DMS53 (cell line): ENCODE measurements around the gene RNASE8.

Experiments used
- DNase-seq: peaks from one replicate; lab custom pipeline; 2025; lab: John Stamatoyannopoulos, UW

RNASE8 gene

DNA sequence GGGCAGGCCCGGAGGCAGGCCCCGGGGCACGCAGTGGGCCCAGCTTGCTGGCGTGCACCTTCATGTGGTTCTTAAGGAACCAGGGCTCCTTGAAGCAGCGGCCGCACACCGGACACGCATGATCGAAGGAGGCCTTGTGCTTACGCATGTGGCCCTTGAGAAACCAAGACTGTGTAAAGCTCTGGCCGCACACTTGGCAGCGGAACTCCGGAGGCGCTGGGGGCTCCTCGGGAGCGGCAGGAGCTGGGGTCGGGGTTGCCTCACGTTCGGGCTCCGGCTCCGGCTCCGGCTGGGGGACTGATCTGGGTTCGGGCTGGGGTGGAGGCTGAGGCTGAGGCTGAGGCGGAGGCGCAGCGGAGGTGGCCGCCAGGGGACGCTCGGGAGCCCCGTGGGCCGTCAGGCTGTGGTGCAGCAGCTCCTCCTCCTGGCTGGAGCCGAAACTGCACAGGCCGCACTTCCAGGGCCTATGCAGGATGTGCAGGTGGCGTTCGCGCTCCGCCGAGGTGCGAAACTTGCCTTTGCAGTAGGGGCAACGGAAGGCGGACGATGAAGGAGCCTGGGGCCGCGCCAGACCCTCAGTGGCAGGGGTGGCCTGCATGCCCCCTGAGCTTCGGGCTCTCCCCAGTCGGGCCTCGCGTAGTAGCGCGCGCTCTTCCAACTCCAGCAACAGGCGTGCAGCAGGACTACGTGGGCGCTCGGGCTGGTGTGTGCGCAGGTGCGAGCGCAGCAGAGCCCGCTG, 34.8 kb downstream of the RNASE8 start:
- DNase-seq: peak; percentile 82

DNA sequence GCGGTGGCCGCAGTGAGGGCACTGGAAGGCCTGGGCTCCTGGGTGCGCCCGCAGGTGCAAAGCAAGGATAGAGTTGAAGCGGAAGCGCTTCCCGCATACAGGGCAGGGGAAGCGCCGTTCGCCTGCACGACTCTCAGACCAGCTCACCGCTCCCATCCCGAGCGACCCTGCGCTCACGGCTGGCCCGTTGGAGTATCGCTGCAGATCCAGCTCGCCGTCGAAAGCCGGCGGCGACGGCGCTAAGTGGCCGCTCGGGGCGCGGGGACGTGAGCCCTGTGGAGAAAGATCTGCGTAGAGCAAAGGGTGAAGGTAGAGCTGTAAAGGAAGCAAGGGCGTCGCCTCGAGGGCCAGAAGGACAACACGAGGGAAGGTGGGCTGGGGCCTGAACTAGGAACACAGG, 35.4 kb downstream of the RNASE8 start:
- no peak for DNase-seq

DNA sequence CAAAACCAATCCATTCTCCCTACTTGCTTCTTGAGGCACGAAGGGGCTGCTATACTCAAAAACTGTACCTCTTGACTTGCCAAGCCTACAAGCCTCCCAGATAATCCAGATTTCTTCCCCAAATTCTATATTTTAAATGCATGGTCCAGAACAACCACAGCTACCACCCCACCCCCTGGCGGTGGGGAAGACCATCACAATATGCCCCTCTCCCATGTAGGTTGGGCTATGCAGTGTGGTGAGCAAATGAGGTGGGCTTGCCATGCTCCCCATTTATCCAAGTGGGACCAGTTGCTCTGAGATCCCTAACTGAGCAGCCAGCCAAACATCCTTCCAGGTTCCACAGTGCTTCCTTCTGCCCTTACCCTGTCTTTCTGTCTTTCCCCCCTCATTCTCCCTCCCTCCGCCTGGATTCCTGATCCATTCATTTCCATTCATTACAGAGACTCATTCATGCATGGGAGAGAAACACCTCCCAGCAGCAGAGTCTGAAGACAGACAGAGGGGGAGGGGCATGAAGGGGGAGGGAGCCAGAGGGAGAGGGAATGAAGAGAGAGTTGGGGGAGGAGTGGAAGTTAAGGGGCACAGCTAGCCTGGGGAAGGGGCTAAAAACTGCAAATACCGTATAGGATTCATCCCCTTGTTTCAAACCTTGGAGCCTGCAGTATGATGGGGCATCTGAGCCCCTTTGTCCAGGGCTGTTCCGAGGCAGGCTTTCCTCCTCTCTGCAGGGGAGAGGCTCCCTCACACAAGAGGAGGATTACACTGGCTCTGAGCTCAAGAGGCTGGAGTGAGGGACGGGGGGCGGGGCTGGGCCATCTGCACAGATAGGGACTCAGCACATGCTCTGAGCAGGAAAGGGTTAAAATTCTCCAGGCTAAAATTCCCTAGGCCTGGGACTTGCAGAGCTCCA, 36.4 kb downstream of the RNASE8 start:
- peak; percentile 30 for DNase-seq

DNA sequence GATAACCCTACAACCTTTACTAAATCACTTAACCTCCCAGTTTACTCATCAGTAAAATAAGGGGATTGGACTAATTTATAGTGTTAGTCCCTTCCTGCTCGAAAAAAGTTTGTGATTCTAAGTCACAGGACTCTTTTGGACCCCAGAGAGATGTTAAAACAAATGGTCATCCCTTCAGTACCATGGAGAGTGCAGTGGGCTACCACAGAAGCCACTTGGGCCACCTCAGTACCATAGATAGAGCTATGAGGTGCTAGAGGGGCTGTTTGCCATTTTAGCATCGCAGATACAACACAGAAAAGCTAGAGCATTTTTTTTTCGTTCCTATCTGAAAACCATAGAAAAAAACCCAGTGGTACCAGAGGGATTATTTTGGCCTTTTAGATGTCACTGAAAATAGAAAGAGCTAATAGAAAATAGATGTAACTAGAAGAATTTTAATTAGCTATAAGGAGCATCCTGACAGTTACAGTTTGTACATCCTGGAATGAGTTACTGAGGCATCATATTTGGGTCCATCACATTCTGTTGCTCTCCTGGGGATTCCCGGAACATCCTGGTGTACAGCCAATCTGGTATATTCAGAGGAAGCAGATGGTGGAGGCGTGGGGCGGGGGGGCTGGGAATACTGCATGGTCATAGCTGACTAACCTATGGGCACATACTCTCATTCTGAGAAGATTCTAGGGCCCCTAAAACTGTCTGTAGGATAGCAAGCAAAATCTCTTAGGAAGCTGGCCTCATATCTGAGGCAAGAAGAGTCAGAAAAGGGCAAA, 38.0 kb downstream of the RNASE8 start:
- peak; percentile 1 for DNase-seq

DNA sequence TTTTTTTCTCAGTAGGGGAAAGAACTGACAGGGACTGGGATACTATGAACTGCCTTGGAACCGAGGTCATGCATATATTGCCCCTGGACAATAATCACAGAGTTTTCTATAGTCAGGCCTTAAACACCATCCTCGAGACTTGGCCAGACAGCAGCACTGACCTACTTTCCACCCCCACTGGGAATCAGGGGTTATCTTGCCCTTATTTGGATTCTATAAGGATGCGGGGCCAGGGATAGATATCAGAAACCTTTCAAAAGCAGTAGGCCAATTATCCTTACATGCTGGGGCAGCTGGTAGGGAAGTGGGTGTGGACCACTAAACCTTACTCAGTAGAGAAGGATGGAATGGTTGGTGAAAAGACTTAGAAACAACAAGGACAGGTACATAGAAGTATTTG, 38.8 kb downstream of the RNASE8 start:
- no peak for DNase-seq

DNA sequence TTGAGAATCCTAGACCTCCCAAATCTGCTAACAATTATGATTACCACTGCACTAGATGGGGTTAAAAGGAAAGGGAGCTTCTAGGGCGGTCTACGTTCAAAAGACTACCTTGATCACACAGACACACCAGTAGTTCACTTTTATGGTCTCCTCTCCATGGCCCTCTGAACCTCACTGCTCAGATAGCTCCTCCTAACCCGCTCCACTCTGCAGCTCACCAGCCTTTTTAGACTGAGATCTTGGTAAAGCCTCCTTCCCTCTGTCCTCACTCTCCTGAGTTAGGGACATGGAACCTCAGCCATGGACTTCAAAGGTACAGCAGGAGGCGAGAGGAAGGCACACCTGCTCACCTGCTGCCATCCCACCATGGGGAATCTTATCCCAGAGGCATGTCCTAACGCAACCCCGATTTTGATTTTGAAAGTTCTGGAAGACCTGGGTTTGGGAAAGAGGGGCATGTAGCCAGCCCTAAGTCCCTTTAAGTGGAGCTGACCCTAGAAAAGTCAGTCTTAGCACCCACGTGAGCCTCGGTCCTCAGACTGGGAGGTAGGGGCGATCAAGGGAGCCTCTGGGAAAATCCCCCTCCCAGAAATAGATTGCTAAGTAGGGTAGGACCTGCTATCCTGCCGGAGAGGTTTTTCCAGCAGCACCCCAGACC, 39.5 kb downstream of the RNASE8 start:
- DNase-seq: peak; percentile 3

DNA sequence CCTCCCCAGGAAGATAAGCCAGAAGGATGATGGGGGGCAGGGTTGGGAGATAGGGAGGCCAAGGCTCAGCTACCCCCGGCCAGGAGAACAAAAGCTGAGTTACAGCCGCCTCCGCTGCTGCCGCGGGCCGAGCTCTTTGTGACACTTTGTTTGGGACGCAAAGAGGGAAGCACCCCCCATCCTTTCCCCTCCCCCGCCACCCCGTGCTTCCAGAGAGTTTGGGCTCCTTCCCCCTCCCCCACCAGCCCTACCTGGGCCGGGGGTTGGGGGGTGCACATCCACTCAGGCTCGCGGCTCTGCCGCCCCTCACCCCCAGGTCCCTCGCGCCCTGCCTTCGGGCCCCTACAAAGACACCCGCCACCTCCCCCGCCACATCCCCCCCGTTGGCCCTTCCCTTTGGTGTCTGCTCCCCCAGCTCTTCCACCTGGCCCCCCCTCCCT, 40.0 kb downstream of the RNASE8 start:
- DNase-seq: peak; percentile 15

DNA sequence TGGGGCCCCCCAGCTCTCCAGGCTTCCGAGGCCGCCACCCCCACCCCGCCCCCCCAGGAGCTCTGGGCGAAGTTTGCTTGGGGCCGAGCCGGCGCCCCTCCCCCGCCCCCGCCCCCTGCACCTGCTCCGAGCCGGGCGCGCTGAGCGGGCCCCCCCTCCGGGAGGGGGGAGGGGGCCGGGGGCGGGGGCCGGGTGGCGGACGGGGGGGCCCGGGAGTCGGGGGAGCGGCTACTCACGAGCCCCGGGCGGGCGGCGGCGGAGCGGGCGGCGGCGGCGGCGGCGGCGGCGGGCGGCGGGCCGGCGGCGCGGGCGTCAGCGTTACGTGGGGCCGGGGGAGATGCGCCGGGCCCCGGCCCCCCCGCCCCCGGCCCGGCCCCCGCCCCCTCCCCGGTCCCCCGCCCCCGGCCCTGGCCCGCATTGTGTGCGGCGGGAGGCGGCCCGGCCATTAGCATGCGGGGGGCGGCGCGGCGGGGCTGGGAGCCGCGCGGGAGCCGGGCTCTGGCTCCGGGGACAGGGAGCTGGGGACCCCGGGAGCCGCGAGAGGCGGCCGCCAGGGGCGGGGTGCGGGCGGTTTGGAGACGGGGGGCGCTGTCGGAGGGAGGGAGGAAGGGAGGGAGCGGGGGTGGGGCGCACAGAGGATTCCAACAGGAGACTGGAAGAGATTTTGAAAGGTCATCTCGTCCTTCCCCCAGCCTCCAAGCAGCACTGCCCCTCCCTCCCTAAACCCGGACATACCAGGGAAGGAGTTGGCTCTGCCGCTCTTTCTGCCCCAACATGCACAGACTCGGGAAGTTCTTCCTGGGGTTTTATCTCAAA, 40.7 kb downstream of the RNASE8 start, which contains the start of gene ZNF219:
Gene ZNF219, minus strand, starts transcription at position 580 of the 816 bp plus-strand sequence. CDS start 5,064 bp downstream, outside the sequence.
- DNase-seq: peak; percentile 40

DNA sequence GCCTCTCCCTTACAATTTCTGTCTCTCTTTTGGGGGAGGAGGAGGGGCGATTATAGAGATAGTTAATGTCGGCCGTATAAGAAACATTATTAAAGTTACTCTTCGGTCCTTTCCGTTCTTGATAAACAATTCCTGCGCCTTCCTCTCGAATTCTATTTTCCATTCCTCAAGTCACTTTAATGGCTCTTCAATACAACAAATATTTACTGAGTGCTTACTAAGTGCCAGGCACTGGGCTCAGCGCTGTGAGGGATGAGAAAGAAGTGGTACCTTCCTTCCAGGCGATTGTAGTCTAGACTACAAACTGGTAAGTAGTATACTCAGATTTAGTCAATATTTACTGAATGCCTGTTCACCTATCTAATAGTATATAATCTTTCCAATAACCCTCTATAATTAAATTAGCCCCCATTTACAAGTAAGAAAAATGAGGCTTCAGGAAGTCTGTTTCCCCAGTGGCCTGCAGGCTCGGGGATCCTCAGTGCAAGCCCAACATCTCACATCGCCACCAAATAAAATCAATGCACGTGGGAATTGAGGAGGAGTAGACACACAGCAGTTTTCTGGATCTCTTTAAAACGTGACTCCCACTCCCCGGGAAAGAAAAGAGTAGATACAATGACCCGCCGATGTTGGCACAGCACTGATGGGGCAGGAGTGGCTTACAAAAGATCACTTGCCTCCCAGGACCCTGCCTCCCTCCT, 41.4 kb downstream of the RNASE8 start:
- peak; percentile 25 for DNase-seq

DNA sequence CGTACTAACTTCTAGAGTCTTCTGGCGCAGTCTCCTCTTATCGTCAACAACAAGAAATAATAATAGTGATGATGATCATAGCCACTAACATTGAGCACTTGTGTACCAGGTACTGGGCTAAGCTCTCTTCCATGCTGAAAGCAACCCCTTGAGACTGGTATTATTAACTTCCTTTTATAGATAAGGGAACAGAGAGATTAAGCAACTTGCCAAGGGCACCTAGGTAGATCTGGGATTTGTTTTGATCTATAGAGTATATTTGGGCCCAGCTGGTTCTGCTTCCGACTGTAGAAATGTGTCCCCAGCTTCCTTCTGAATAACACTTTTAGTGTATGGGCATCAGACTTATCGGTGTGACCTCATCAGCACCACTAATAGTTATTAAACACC, 42.0 kb downstream of the RNASE8 start:
- no peak for DNase-seq

DNA sequence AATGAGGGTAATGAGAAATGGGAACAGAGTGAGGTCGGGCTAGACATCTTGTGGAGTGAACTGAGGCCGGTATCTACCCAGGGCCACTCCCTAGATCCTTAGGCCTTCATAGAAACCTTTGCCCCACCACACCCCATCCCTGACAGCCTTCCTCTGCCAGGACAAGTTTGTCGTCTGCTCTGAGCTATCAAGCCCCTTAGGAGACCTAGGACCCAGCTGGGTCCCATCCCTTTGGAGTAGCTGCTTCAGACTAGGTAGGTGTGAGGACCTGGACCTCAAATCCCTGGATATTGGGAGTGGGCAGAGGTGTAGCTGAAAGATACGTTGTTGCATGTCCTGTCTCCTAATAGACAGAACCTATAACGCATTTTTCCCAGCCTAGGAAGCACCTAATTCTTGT, 43.3 kb downstream of the RNASE8 start, which contains the start of gene TMEM253:
Gene TMEM253, plus strand, starts transcription at position 136 of the 400 bp plus-strand sequence. CDS start 278 bp downstream, outside the sequence.
- DNase-seq: no peak

DNA sequence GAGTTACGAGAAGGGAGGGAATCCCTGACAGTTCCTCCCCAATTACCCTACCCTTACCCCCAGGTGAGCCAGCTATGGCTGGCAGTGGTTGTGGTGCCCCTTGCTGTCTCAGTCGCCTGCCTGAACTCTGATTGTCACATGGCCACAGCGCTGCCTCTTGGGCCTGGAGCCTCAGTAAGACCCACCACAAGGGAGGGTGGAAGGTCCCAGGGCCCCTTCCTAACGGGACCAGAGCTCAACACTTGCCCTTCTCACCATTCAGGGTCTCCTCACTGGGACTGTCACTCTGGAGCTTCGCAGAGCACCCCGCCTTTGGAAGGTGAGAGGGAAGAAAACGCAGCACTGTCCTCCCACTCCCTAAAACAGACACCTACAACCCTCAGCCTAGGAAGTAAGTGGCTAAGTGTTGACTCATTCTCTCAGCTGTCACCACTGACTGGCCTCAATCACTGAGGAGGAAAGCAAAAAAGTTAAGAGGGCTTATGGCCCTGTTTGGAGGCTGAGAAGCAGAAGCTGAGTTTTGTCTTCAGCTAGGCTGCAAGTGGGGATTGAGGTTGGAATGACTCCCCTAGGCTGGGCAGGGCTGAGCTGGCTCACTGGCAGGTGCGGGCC, 44.3 kb downstream of the RNASE8 start:
- DNase-seq: no peak

DNA sequence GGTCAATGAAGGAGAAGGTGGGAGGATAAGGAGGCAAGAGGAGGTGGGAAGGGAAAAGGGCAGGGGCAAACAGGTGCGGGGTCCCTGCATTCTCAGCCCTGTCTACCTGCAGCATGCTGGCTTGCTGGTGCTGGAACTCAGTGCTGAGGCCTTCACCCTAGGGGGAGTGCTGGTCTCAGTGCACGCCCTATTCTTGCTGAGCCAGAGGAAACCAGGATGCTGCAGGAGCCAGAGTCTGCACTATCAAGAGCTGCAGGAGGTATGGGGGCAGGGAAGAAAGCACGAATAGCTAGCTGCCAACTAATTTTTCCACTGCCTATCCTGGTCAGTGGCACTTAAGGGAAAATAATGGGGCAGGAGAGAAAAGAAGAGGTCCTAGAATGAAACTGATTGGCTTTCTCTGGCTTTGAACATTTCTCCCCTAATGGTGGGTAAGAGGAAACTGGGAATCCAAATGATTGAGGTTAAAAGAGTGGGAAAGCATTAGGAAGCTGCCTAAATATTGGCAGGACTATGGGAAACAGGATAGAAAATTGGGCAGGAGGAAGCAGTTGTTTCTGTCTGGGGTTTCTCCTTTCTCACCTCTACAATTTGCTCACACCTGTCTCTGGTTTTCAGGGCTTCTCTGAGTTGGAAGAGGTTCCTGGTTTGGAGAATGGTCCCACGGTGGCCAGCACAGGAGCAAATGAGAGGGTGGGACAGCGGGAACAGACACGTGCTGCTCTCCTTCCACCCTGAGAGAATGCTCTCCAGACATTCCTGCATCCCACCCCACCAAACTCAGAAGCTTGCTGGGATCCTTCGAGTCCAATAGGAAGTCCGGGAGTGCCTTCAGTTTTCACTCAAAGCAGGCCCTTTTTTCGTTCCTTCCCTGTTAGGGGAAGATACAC, 45.1 kb downstream of the RNASE8 start:
- no peak for DNase-seq

DNA sequence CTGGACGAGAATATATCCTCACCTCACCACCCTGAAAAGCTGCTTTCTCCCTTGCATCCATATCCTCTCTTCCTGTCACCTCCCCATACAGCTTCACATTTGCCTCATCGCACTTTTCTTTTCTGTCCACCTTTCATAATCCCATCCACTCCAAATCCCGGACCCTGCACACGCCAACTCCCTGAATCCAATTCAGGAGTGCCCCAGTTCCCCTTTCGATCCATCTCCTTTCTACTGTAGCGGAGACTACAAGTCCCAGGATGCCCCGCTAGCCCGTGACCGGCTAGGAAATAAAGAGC, 45.7 kb downstream of the RNASE8 start:
- no peak for DNase-seq

DNA sequence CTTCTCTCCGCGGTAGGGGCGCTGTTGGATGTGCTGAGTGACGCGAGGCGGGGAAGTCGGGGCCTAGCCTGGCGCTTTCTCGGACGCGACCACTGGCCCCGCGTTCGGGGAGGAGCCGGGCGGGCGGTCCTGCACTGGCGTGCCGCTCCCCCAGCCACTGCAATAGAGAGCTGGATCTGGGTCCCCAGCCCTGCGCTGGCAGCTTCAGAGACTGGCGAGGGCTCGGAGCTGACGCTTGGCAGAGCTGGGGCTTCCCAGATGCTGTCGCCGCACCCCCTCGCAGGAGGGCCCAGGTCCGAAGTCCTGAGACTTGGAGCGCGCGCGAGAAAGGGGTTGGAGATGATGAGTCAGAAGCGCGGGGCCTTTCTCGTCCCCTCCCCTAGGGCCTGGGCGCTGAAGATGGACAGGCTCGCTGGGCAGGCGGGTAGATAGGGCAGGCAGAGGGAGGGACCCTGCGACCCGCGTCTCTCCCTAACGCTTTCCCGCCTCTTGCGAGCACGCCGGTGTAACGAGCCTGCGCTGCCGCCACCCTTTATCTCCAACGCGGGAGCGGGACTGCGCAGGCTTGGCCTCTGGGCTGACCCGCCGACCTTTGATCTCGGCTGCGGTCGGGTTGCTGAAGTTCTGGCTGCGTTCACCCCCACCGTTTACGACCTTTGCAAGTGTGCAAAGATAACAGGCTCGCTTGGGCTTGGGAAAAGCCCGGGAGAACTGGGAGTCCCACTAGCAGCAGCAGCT, 46.3 kb downstream of the RNASE8 start:
- peak; percentile 92 for DNase-seq

DNA sequence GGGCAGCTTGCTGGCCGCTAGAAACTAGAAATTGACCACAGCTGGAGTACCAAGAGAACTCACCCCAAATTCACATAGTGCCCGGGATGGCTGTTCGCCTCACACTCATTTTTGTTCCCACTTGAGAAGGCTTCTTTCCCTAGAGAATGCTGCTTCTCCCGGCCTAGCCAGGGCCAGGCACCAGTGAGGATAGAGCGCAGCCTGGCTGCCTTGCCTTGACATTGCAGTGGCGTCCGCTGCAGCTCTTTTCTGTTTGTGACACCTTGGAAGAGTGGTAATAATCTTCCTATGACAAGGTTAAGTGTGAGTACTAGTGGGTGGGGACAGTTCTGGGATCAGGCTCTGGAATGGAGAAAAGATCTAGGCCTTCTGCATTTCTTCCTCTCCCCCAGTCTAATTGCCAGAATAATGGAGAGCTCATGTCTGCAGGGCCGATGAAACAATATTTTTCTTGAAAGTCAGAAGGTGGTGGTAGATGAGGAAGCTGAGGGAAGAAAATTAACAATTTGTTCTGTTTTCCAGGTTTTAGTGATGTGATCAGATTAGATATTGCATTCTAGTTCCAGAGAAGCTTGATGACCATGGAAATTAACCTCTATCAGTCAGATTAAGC, 46.9 kb downstream of the RNASE8 start:
- peak; percentile 79 for DNase-seq

DNA sequence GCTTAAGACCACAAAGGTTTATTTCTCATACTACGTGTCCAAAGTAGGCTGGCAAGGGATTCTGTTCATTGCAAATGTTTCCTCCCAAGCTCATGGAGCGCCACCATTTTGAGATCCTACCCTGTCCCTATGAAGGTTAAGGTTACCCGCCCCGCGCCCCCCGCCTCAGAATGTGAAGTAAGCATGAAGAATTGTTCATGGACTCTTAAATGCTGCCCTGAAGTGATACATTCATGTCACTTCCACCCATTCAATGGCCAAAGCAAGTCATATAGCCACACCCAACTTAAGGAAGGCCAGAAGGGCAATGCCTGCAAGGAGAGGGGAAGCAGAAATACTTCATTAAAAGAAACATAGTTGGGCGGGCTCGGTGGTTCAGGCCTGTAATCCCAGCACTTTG, 47.5 kb downstream of the RNASE8 start:
- DNase-seq: no peak

DNA sequence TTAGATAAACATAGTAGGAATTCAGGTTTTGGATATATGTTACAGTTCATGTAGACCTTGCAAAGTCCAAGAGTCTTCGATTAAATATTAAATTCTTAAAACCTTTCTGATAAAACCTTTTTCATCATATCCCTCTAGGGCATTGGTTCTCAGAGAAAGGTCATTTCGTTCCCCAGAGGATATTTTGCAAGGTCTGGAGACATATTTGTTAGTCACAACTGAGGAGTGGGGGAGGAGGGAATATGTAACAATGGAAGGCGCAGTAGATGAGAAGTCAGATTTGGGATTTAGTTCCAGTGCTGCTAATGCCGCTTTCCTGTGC, 48.5 kb downstream of the RNASE8 start:
- DNase-seq: no peak
